CD4-positive, alpha-beta T cell (primary cell): Measurements from ENCODE around the gene NINL. TPM values are rescaled to one million over a fixed set of nuclear protein-coding genes. Genes with fewer than 3 reads are reported as not detected.

ENCODE experiments used
- ATAC-seq: fragments of 200-7000 bp; cut with Tn5 transposase; one replicate; pipeline ENCODE4 v1.10.0; 2022; ENCODE audit warnings: mild to moderate bottlenecking; ENCODE audit not compliant: poor library complexity
- CTCF ChIA-PET: fragments of 350-600 bp; sonication (Branson Sonifier 250); formaldehyde crosslinking; loops from one replicate; lab custom pipeline; 2021; ENCODE audit warnings: antibody characterized with exemption, inconsistent platforms; lab: Charles Lee
- POLR2A ChIA-PET: fragments of 350-600 bp; sonication (Branson Sonifier 250); formaldehyde crosslinking; loops from one replicate; lab custom pipeline; 2021; ENCODE audit warnings: antibody characterized with exemption, inconsistent platforms; lab: Charles Lee
- DNase-seq, 14 experiments: peaks; one replicate each; pipeline ENCODE4 v3.0.0-alpha.2; 2013 to 2020; ENCODE audit warnings: mixed read lengths in 2 of 14
- H3K27ac ChIP-seq, 2 donors: one replicate each; pipeline versions ENCODE4 v1.5.1 to v1.7.0; 2013; ENCODE audit warnings: low read length in 2 of 2, low read depth in 1 of 2, mild to moderate bottlenecking in 1 of 2
- H3K27me3 ChIP-seq, 2 experiments: 1 replicate in 1 of 2; 2 replicates in 1 of 2; pipeline versions ENCODE4 v1.6.1 to v1.7.0; 2013; ENCODE audit warnings: low read length in 2 of 2, control low read depth in 1 of 2, mild to moderate bottlenecking in 1 of 2, moderate library complexity in 1 of 2; ENCODE audit not compliant: insufficient read depth in 2 of 2, control insufficient read depth in 1 of 2
- H3K36me3 ChIP-seq: one replicate; pipeline ENCODE4 v1.6.1; 2013; ENCODE audit warnings: low read length, control low read depth; ENCODE audit not compliant: insufficient read depth
- H3K4me1 ChIP-seq: one replicate; pipeline ENCODE4 v1.6.1; 2013; ENCODE audit warnings: low read length, control low read depth; ENCODE audit not compliant: insufficient read depth
- H3K4me3 ChIP-seq: one replicate; pipeline ENCODE4 v1.5.1; 2013; ENCODE audit warnings: mild to moderate bottlenecking, low read length, moderate library complexity
- H3K9me3 ChIP-seq, 2 experiments: 1 replicate in 1 of 2; 2 replicates in 1 of 2; pipeline versions ENCODE4 v1.6.1 to v1.7.0; 2013; ENCODE audit warnings: low read length in 2 of 2, mild to moderate bottlenecking in 2 of 2, control low read depth in 1 of 2, moderate library complexity in 1 of 2; ENCODE audit not compliant: control insufficient read depth in 1 of 2, insufficient read depth in 1 of 2
- H3K27ac Mint-ChIP-seq: one replicate; pipeline ENCODE4 v1.8.0; 2020; ENCODE audit warnings: mixed read lengths
- H3K27me3 Mint-ChIP-seq: one replicate; pipeline ENCODE4 v1.8.0; 2021; ENCODE audit warnings: mixed read lengths
- H3K36me3 Mint-ChIP-seq: one replicate; pipeline ENCODE4 v1.8.0; 2021; ENCODE audit warnings: low read depth, mixed read lengths
- H3K4me1 Mint-ChIP-seq: one replicate; pipeline ENCODE4 v1.8.0; 2021; ENCODE audit warnings: low read depth, mixed read lengths
- H3K4me3 Mint-ChIP-seq: one replicate; pipeline ENCODE4 v1.8.0; 2020; ENCODE audit warnings: mild to moderate bottlenecking, mixed read lengths
- H3K9me3 Mint-ChIP-seq: one replicate; pipeline ENCODE4 v1.8.0; 2020; ENCODE audit warnings: mixed read lengths
- intact Hi-C, 2 experiments: fragments of 100-400 bp; cut with DNase I in 1 of 2; cut with micrococcal nuclease in 1 of 2; formaldehyde crosslinking; loops; one replicate each; pipeline versions ENCODE4 v1.15.1 to v1.9.0; 2023 to 2025; cut with DNase I, micrococcal nuclease
- total RNA-seq, 174 experiments: library from RNA in 2 of 174; stranded (reverse) in 2 of 174; gene quantifications; one replicate each; pipeline ENCODE4 v1.2.3 and lab custom pipeline; 2021 to 2026
- TF ChIP-seq, protein P1 (sequence below): fragments of 200-600 bp; IDR thresholded peaks from one replicate; pipeline ENCODE4 v1.8.0; 2022; ENCODE audit warnings: antibody characterized with exemption, mild to moderate bottlenecking

Gene NINL
- total RNA-seq, 2 experiments from 2014 or later, result 2.7 to 4.0 TPM

DNA sequence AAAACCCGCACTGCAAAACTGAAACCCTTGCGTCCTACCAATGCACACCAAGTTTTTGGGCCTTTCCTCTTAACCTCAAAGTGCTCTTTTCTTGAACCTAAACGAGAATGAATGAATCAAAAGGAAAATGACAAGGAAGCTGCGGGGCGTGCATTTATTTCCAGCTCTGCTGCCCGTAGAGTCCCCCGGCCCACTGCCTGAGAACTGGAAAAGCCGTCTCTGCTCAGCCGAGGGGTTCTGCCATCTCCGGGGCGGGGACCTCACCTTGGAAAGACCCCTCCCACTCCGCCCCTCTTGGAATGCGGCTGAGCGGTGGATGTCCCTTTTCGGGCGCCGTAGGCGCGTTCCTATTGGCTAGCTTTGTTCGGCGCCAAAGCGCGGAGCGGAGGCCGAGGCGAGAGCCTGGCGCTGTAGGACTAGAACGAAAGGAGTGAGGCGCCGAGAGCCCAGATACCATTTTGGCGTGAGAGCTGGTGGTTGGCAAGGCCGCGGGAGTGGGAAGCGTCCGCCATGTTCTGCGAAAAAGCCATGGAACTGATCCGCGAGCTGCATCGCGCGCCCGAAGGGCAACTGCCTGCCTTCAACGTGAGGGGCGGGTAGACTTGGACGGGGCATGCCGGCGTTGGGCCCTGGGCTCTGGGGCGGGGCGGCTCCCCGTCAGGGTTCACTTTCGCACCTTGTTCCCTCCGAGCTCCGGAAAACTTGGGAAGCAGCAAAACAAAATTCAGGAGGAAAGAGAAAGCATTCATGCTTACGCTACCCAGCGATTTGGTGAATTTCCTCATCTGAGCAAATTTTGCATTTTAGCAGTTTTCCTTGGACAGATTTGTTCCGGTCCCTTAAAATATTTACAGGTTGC is 177.8 kb downstream of the NINL start, which contains the start of gene GINS1:
Gene GINS1, plus strand, starts transcription at position 363 of the 859 bp plus-strand sequence. Its CDS starts 148 bp downstream, at position 511.
- ChIA-PET CTCF (interaction anchor here (1.0 to 2.2 kb wide), 2 partner anchors 8 to 113 kb away, joined by 4 to 10 read pairs; no protein-coding TSS in a partner anchor), POLR2A (interaction anchor here (0.5 to 1.6 kb wide), 6 partner anchors 10 to 454 kb away, joined by 3 to 10 read pairs (median 4); partner anchors contain the start of genes ABHD12, ACSS1 and PYGB)
- no peaks in the 10 kb centered on the region for H3K27me3 ChIP-seq
- H3K27ac ChIP-seq, result no peak within 1 kb of the TSS
- H3K36me3 ChIP-seq, result no peaks in the 10 kb centered on the region
- H3K4me1 ChIP-seq, result peaks cover 11% of the 10 kb centered on the region
- Mint-ChIP-seq H3K27me3 (no peaks in the 10 kb centered on the region), H3K4me1 (peaks cover 13% of the 10 kb centered on the region), H3K27ac (peak within 1 kb of the TSS; percentile 78), H3K9me3 (peaks cover 11% of the 10 kb centered on the region), H3K36me3 (peaks cover 15% of the 10 kb centered on the region), H3K4me3 (peak within 1 kb of the TSS; percentile 95)
- DNase-seq (peak; percentile 40 to 83 (median 58)), ATAC-seq (peak; percentile 88)
- peaks cover 7 to 14% of the 10 kb centered on the region in 2 experiments for H3K9me3 ChIP-seq
- intact Hi-C loops, result loop anchor here in 1 of 2 experiments (2.0 to 5.0 kb wide), 2 partner anchors 19 to 290 kb away; partner anchors contain the start of gene ZNF337
- TF ChIP-seq, protein P1, sequence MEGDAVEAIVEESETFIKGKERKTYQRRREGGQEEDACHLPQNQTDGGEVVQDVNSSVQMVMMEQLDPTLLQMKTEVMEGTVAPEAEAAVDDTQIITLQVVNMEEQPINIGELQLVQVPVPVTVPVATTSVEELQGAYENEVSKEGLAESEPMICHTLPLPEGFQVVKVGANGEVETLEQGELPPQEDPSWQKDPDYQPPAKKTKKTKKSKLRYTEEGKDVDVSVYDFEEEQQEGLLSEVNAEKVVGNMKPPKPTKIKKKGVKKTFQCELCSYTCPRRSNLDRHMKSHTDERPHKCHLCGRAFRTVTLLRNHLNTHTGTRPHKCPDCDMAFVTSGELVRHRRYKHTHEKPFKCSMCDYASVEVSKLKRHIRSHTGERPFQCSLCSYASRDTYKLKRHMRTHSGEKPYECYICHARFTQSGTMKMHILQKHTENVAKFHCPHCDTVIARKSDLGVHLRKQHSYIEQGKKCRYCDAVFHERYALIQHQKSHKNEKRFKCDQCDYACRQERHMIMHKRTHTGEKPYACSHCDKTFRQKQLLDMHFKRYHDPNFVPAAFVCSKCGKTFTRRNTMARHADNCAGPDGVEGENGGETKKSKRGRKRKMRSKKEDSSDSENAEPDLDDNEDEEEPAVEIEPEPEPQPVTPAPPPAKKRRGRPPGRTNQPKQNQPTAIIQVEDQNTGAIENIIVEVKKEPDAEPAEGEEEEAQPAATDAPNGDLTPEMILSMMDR, result no peak
- peak within 1 kb of the TSS; percentile 76 for H3K4me3 ChIP-seq

Other genes starting within 250 kb of the NINL start
- gene ABHD12, start 194.7 kb downstream of the NINL start, total RNA-seq, result 10 to 100 TPM; 13.4 to 17.0 TPM
- gene GINS1, start 177.9 kb downstream of the NINL start, total RNA-seq, result under 1 TPM; 0.08 to 0.17 TPM
- 1 to 10 TPM; 1.1 to 1.2 TPM for gene NANP, start 38.5 kb upstream of the NINL start, total RNA-seq
- gene ZNF337, start 111.3 kb upstream of the NINL start, total RNA-seq, result 10 to 100 TPM; 17.9 to 18.1 TPM